GM18861 (cell line): ENCODE data around the gene ANKRD33.

ENCODE experiments used
- ATAC-seq: cut with Tn5 transposase; IDR thresholded peaks from one replicate; pipeline ENCODE4 v1.9.1; 2021; ENCODE audit not compliant: unreplicated experiment

ANKRD33 gene

GRCh38 chr12:51887476-51888315, at the start of gene ANKRD33:
TSS of gene ANKRD33 (plus strand) at chr12:51888103. CDS start at chr12:51888187, 84 bp downstream.
- ATAC-seq, result no peak

- no peak for ATAC-seq
Observed at GRCh38 chr12:51838762-51839161, 49.1 kb upstream of the ANKRD33 start.

- ATAC-seq, result no peak
Observed at GRCh38 chr12:51839310-51839947, 48.5 kb upstream of the ANKRD33 start.

- ATAC-seq, result no peak
Observed at GRCh38 chr12:51840966-51841365, 46.9 kb upstream of the ANKRD33 start.

- no peak for ATAC-seq
Observed at GRCh38 chr12:51841727-51842126, 46.2 kb upstream of the ANKRD33 start.

GRCh38 chr12:51844854-51845253, 43.0 kb upstream of the ANKRD33 start:
- ATAC-seq, result no peak

GRCh38 chr12:51845482-51845881, 42.4 kb upstream of the ANKRD33 start:
- ATAC-seq, result no peak

- ATAC-seq, result no peak
Observed at GRCh38 chr12:51846271-51846691, 41.6 kb upstream of the ANKRD33 start.

GRCh38 chr12:51846911-51847642, 40.8 kb upstream of the ANKRD33 start:
- no peak for ATAC-seq

- no peak for ATAC-seq
Observed at GRCh38 chr12:51847643-51848325, 40.1 kb upstream of the ANKRD33 start.

GRCh38 chr12:51848326-51848727, 39.6 kb upstream of the ANKRD33 start, which contains the start of gene FIGNL2:
TSS of gene FIGNL2 (minus strand) at chr12:51848718. CDS start at chr12:51822413, 26,305 bp downstream.
- no peak for ATAC-seq

GRCh38 chr12:51848841-51849735, 38.8 kb upstream of the ANKRD33 start:
- no peak for ATAC-seq

GRCh38 chr12:51850081-51850964, 37.6 kb upstream of the ANKRD33 start:
- no peak for ATAC-seq

GRCh38 chr12:51850965-51851299, 37.0 kb upstream of the ANKRD33 start:
- no peak for ATAC-seq

- no peak for ATAC-seq
Observed at GRCh38 chr12:51851413-51852124, 36.3 kb upstream of the ANKRD33 start.

GRCh38 chr12:51852404-51853137, 35.3 kb upstream of the ANKRD33 start:
- no peak for ATAC-seq

- ATAC-seq, result no peak
Observed at GRCh38 chr12:51855586-51856428, 32.1 kb upstream of the ANKRD33 start.
